Measurements from ENCODE around the gene RAD51B.

The RAD51B gene

GRCh38 chr14:68568907-68569897, 749.6 kb downstream of the RAD51B start:
- no peak for TF ChIP-seq CTCF (IDR thresholded peaks at IDR 0.05; ENCODE audit: low read depth, low read length, missing control alignments)
- no peak overlapping the region for H3K4me3 ChIP-seq (ENCODE audit: low read depth, low read length)
- DNase-seq (ENCODE audit: low read depth) = no peak

GRCh38 chr14:68569970-68570409, 750.4 kb downstream of the RAD51B start:
- no peak for TF ChIP-seq CTCF (IDR thresholded peaks at IDR 0.05; ENCODE audit: low read depth, low read length, missing control alignments)
- no peak overlapping the region for H3K4me3 ChIP-seq (ENCODE audit: low read depth, low read length)
- DNase-seq (ENCODE audit: low read depth) = no peak

- DNase-seq (ENCODE audit: low read depth) = no peak
- TF ChIP-seq CTCF (IDR thresholded peaks at IDR 0.05; ENCODE audit: low read depth, low read length, missing control alignments) = no peak
- no peak overlapping the region for H3K4me3 ChIP-seq (ENCODE audit: low read depth, low read length)
Observed at GRCh38 chr14:68571114-68571591, 751.6 kb downstream of the RAD51B start.

GRCh38 chr14:68571928-68572525, 752.4 kb downstream of the RAD51B start:
- TF ChIP-seq CTCF (IDR thresholded peaks at IDR 0.05; ENCODE audit: low read depth, low read length, missing control alignments) = no peak
- H3K4me3 ChIP-seq (ENCODE audit: low read depth, low read length) = no peak overlapping the region
- no peak for DNase-seq (ENCODE audit: low read depth)

GRCh38 chr14:68573126-68573525, 753.5 kb downstream of the RAD51B start:
- no peak overlapping the region for H3K4me3 ChIP-seq (ENCODE audit: low read depth, low read length)
- no peak for TF ChIP-seq CTCF (IDR thresholded peaks at IDR 0.05; ENCODE audit: low read depth, low read length, missing control alignments)
- DNase-seq (ENCODE audit: low read depth) = no peak

- no peak for DNase-seq (ENCODE audit: low read depth)
- no peak for TF ChIP-seq CTCF (IDR thresholded peaks at IDR 0.05; ENCODE audit: low read depth, low read length, missing control alignments)
- no peak overlapping the region for H3K4me3 ChIP-seq (ENCODE audit: low read depth, low read length)
Observed at GRCh38 chr14:68573722-68574121, 754.1 kb downstream of the RAD51B start.
